ENCODE measurements around the gene ADAD1.
A peak's percentile ranks its signal among the peaks of the same experiment; 100 is the strongest.

ADAD1 gene

GRCh38 chr4:122412547-122412946 is 33.7 kb downstream of the ADAD1 start:
- H3K9me3 Mint-ChIP-seq: no peaks in the 10 kb centered on the region
- H3K27ac Mint-ChIP-seq: no peak overlapping the region
- H3K27me3 Mint-ChIP-seq: no peaks in the 10 kb centered on the region
- H3K4me3 Mint-ChIP-seq: no peak overlapping the region
- no peaks in the 10 kb centered on the region for H3K4me1 Mint-ChIP-seq
- H3K36me3 Mint-ChIP-seq: peaks cover 1% of the 10 kb centered on the region

GRCh38 chr4:122423246-122423645 is 44.4 kb downstream of the ADAD1 start:
- no peak overlapping the region for H3K4me3 Mint-ChIP-seq
- H3K27ac Mint-ChIP-seq: no peak overlapping the region
- peaks cover 6% of the 10 kb centered on the region for H3K9me3 Mint-ChIP-seq
- H3K36me3 Mint-ChIP-seq: peaks cover 5% of the 10 kb centered on the region
- H3K4me1 Mint-ChIP-seq: no peaks in the 10 kb centered on the region
- no peaks in the 10 kb centered on the region for H3K27me3 Mint-ChIP-seq

GRCh38 chr4:122431351-122431750 is 52.5 kb downstream of the ADAD1 start:
- Mint-ChIP-seq H3K9me3 (no peaks in the 10 kb centered on the region), H3K27me3 (no peaks in the 10 kb centered on the region), H3K4me3 (no peak overlapping the region), H3K36me3 (peaks cover 6% of the 10 kb centered on the region), H3K4me1 (peaks cover 28% of the 10 kb centered on the region), H3K27ac (no peak overlapping the region)

- Mint-ChIP-seq H3K9me3 (no peaks in the 10 kb centered on the region), H3K4me1 (peaks cover 28% of the 10 kb centered on the region), H3K27me3 (no peaks in the 10 kb centered on the region), H3K27ac (peak overlapping the region; percentile 55), H3K36me3 (peaks cover 6% of the 10 kb centered on the region), H3K4me3 (peak overlapping the region; percentile 48)
These were observed 55.5 kb downstream of the ADAD1 start for GRCh38 chr4:122434285-122434684.

- Mint-ChIP-seq H3K9me3 (no peaks in the 10 kb centered on the region), H3K4me3 (peak overlapping the region; percentile 91)
These were observed 72.0 kb downstream of the ADAD1 start for GRCh38 chr4:122450847-122451246.

GRCh38 chr4:122453384-122453995 is 74.7 kb downstream of the ADAD1 start:
- Mint-ChIP-seq H3K27me3 (no peaks in the 10 kb centered on the region), H3K27ac (peak overlapping the region; percentile 97)

More at GRCh38 chr4:122450847-122451246, 72.0 kb downstream of the ADAD1 start:
- Mint-ChIP-seq H3K27ac (peak overlapping the region; percentile 95), H3K4me1 (peaks cover 12% of the 10 kb centered on the region), H3K27me3 (no peaks in the 10 kb centered on the region), H3K36me3 (peaks cover 40% of the 10 kb centered on the region)

GRCh38 chr4:122456231-122457116 is 77.7 kb downstream of the ADAD1 start, which contains the start of gene IL2:
Gene IL2 (minus strand): TSS chr4:122456725. CDS start chr4:122456440, 285 bp downstream.
- H3K27ac Mint-ChIP-seq: peak within 1 kb of the TSS; percentile 97
- peaks cover 38% of the 10 kb centered on the region for H3K4me1 Mint-ChIP-seq
- H3K36me3 Mint-ChIP-seq: peaks cover 31% of the 10 kb centered on the region
- no peaks in the 10 kb centered on the region for H3K9me3 Mint-ChIP-seq
- H3K27me3 Mint-ChIP-seq: no peaks in the 10 kb centered on the region
- peak within 1 kb of the TSS; percentile 91 for H3K4me3 Mint-ChIP-seq

More at GRCh38 chr4:122453384-122453995, 74.7 kb downstream of the ADAD1 start:
- Mint-ChIP-seq H3K4me1 (peaks cover 35% of the 10 kb centered on the region), H3K9me3 (no peaks in the 10 kb centered on the region), H3K4me3 (peak overlapping the region; percentile 91), H3K36me3 (peaks cover 39% of the 10 kb centered on the region)

- no peaks in the 10 kb centered on the region for H3K9me3 Mint-ChIP-seq
- no peaks in the 10 kb centered on the region for H3K27me3 Mint-ChIP-seq
- H3K36me3 Mint-ChIP-seq: peaks cover 19% of the 10 kb centered on the region
- peak overlapping the region; percentile 85 for H3K4me3 Mint-ChIP-seq
- peak overlapping the region; percentile 90 for H3K27ac Mint-ChIP-seq
- H3K4me1 Mint-ChIP-seq: peaks cover 33% of the 10 kb centered on the region
These were observed 79.8 kb downstream of the ADAD1 start for GRCh38 chr4:122458625-122459024.

GRCh38 chr4:122469457-122469856 is 90.6 kb downstream of the ADAD1 start:
- no peak overlapping the region for H3K4me3 Mint-ChIP-seq

GRCh38 chr4:122475233-122475632 is 96.4 kb downstream of the ADAD1 start:
- Mint-ChIP-seq H3K27ac (no peak overlapping the region), H3K27me3 (no peaks in the 10 kb centered on the region), H3K4me3 (no peak overlapping the region), H3K36me3 (no peaks in the 10 kb centered on the region), H3K9me3 (no peaks in the 10 kb centered on the region), H3K4me1 (peaks cover 22% of the 10 kb centered on the region)

More at GRCh38 chr4:122469457-122469856, 90.6 kb downstream of the ADAD1 start:
- no peak overlapping the region for H3K27ac Mint-ChIP-seq
- no peaks in the 10 kb centered on the region for H3K9me3 Mint-ChIP-seq
- H3K36me3 Mint-ChIP-seq: peaks cover 2% of the 10 kb centered on the region
- no peaks in the 10 kb centered on the region for H3K27me3 Mint-ChIP-seq
- peaks cover 4% of the 10 kb centered on the region for H3K4me1 Mint-ChIP-seq

- H3K27ac Mint-ChIP-seq: peak overlapping the region; percentile 80
- H3K4me1 Mint-ChIP-seq: peaks cover 22% of the 10 kb centered on the region
- H3K9me3 Mint-ChIP-seq: no peaks in the 10 kb centered on the region
- H3K27me3 Mint-ChIP-seq: no peaks in the 10 kb centered on the region
- H3K4me3 Mint-ChIP-seq: peak overlapping the region; percentile 51
- no peaks in the 10 kb centered on the region for H3K36me3 Mint-ChIP-seq
These were observed 97.3 kb downstream of the ADAD1 start for GRCh38 chr4:122476126-122476525.

GRCh38 chr4:122476745-122477144 is 97.9 kb downstream of the ADAD1 start:
- peak overlapping the region; percentile 80 for H3K27ac Mint-ChIP-seq
- H3K36me3 Mint-ChIP-seq: no peaks in the 10 kb centered on the region
- H3K9me3 Mint-ChIP-seq: no peaks in the 10 kb centered on the region
- H3K4me1 Mint-ChIP-seq: peaks cover 21% of the 10 kb centered on the region
- no peaks in the 10 kb centered on the region for H3K27me3 Mint-ChIP-seq
- H3K4me3 Mint-ChIP-seq: peak overlapping the region; percentile 51
